ENCODE measurements around the gene SLC4A1.

DNA sequence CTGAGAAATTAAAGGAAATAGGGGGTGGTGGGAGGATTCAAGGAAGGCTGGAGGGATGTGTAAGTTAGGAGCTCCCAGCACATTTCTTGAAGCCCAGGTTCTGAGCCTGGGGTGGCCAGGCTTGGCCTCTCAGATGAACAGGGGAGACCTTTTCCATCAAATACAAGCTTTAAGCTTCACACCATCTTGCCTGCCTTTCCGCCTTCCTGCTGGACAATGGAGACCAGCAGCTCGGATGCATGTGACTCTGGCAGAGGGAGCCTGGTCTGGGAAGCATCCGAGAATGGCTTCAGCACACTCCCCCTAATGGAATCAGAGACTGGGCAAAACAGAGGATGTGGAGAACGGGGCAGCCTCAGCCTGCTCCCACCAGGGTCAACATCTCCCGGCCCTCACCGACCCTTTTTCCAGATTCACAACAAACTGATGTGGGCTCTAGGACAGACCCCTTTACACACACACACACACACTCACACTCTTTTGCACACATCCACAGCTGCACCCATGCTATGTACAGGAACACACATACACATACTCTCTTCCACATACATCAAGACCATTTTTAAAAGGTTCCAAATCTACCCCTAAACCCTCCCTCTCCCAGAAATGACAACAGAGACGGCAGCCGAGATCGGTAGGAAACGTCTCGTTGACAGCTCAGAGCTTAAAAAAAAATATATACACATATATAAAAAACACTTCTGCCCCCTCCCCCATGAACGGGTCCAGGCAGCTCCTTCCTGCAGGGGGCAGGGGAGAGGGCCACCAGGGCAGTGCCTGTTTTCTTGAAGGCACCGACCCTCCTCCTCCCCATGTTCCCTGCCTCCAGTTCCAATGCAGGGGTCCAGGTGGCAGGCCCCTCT lies 61.7 kb downstream of the SLC4A1 start:
- TF ChIP-seq, protein P1, sequence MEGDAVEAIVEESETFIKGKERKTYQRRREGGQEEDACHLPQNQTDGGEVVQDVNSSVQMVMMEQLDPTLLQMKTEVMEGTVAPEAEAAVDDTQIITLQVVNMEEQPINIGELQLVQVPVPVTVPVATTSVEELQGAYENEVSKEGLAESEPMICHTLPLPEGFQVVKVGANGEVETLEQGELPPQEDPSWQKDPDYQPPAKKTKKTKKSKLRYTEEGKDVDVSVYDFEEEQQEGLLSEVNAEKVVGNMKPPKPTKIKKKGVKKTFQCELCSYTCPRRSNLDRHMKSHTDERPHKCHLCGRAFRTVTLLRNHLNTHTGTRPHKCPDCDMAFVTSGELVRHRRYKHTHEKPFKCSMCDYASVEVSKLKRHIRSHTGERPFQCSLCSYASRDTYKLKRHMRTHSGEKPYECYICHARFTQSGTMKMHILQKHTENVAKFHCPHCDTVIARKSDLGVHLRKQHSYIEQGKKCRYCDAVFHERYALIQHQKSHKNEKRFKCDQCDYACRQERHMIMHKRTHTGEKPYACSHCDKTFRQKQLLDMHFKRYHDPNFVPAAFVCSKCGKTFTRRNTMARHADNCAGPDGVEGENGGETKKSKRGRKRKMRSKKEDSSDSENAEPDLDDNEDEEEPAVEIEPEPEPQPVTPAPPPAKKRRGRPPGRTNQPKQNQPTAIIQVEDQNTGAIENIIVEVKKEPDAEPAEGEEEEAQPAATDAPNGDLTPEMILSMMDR (conservative IDR thresholded peaks at IDR 0.05; ENCODE audit: low read depth, low read length): peak; percentile 39; the same call in 1 of the 2 replicates
- no peak for TF ChIP-seq EZH2 (IDR thresholded peaks at IDR 0.05; ENCODE audit: low read length, unreplicated experiment)
- no peak for TF ChIP-seq EZH2phosphoT487 (IDR thresholded peaks at IDR 0.05; ENCODE audit: borderline replicate concordance, low read length)

Data from PC-3 (cell line).